NCI-H1436 (cell line): ENCODE measurements around the gene MRPL28.
"Not testable (repeated sequence)": the region's sequence is repeated elsewhere in the genome, so short reads cannot be mapped to it uniquely, and the experiment has no call there.

Experiments
- DNase-seq: peaks from one replicate; lab custom pipeline; 2025; lab: John Stamatoyannopoulos, UW

MRPL28 gene

DNA sequence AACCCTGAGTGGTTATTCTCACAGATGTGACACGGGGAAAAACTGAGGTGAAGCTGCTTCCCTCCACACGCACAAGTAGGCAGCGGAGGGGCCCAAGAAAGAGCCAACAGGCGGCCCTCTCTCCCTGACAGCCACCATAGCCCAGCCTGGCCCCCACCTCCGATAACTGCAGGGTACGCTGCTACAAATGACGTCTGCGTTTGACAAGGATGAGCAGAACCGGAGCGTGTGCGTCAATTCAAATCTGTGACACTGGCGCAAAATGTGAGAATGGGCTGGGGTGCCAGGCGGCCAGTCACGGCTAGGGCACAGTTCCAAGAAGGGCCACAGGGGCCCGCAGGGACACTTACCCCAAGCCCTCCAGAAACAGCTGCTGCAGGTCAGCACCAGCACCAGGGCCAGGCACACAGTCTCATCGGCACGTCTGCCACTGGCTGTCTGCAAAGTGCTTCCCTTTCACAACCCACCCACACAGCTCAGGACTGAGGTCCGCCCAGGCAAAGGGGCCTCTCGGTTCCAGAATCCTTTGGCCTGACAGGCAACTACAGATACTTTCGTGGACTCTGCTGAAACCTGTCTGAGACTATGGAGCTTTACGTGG, 32.3 kb downstream of the MRPL28 start:
- DNase-seq = no peak

DNA sequence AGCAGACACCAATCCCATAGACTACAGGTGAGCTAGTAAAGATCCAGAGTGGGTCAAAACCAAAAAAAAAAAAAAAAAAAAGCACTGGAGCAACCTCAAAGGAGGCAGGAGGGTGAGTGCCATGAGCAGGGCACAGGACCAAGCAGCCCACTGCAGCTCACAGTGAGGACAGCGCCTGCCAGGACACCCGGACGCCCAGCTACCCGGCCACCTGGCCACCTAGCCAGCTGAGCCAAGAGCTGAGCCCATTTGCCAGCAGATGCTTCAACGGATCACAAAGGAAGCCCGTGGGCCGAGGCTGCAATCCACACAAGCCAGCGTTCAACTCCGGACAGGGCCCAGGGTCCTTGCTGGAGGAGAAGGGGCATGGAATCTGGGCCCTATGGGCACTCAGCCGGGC, 32.9 kb downstream of the MRPL28 start:
- DNase-seq = no peak

DNA sequence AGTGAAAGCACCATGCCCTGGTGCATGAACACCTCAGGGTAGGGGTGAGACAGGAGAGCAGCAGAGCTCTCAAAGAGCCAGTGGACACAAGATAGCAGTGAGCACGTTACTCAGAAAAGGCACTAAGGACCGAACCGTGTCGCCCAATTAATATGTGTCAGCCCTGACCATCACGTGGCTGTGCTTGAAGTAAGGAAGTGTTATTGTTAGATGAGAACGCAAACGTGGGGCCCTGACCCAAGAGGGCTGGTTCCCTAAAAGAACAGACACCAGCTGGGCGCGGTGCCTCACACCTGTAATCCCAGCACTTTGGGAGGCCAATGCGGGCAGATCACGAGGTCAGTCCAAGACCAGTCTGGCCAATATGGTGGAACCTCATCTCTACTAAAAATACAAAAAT, 34.1 kb downstream of the MRPL28 start:
- no peak for DNase-seq

DNA sequence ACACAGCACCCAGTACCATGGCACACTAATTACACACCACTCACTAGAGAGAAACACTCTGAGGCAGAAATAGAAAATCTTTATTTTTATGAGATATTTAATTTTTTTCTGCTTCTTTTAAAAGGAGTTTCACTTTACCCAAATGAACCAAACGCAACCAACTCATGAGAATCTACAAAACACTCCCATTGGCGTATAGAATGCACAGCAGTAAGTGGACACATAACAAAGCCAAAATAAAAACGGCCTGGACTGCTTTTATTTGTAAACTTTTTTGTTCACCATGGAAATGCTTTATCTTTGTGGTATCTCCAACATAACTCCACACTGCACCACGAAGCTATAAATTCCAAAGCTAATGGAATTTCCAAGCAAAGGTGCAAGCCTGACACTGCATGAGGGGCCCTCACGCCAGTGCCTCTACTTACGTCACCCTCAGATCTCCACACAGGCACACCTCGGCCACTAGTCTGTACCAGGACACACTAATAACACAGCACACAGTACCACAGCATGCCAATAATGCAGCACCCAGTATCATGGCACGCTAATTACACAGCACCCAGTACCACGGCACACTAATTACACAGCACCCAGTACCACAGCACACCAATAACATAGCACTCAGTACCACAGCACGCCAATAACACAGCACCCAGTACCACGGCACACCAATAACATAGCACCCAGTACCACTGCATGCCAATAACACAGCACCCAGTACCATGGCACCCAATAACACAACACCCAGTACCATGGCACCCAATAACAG, 35.3 kb downstream of the MRPL28 start:
- not testable (repeated sequence) for DNase-seq

DNA sequence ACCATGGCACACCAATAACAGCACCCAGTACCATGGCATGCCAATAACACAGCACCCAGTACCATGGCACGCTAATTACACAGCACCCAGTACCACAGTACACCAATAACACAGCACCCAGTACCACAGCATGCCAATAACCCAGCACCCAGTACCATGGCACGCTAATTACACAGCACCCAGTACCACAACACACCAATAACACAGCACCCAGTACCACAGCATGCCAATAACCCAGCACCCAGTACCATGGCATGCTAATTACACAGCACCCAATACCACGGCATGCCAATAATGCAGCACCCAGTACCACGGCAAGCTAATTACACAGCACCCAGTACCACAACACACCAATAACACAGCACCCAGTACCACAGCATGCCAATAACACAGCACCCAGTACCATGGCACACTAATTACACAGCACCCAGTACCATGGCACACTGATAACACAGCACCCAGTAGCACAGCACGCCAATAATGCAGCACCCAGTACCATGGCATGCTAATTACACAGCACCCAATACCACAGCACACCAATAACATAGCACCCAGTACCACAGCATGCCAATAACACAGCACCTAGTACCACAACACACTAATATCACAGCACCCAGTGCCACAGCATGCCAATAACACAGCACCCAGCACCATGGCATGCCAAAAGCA, 36.0 kb downstream of the MRPL28 start:
- DNase-seq = not testable (repeated sequence)

DNA sequence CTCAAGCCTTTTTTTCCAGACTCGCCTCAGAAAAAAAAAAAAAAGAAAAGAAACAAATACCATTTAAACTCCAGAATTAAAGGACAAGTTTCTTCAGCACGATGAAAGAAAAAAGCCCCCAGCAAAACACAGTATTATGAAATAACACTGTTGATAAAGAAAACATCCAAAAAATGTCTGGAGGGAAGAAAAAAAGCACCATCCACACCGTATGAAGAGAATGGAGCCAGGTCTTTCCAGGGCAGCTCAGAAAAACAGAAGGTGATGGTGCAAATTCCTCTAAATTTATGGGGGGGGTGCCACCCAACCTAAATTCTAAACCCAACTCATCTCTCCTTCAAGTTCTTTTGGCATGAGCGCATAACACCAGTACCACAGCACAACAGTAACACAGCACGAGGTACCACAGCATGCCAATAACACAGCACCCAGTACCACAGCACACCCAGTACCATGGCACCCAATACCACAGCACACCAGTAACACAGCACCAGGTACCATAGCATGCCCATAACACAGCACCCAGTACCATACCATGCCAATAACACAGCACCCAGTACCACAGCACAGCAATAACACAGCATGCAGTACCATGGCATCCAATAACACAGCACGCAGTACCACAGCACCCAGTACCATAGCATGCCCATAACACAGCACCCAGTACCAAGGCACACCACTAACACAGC, 36.8 kb downstream of the MRPL28 start:
- no peak for DNase-seq

DNA sequence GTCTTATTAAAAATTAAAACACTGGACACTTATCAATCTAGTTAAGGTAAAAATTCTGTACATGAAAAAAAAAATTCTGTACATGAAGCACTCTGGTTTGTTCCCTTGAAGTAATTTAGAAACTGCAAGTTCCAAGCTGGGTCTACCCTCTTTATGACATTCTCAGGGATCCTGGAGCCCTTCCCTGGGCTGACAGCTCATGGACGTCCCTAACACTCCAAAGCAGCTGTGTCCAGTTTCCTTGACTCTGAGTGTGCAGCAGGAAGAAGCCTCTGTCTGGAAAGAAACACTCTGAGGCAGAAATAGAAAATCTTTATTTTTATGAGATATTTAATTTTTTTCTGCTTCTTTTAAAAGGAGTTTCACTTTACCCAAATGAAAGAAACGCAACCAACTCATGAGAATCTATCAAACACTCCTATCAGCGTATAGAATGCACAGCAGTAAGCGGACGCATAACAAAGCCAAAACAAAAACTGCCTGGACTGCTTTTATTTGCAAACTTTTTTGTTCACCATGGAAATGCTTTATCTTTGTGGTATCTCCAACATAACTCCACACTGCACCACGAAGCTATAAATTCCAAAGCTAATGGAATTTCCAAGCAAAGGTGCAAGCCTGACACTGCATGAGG, 39.0 kb downstream of the MRPL28 start:
- not testable (repeated sequence) for DNase-seq

DNA sequence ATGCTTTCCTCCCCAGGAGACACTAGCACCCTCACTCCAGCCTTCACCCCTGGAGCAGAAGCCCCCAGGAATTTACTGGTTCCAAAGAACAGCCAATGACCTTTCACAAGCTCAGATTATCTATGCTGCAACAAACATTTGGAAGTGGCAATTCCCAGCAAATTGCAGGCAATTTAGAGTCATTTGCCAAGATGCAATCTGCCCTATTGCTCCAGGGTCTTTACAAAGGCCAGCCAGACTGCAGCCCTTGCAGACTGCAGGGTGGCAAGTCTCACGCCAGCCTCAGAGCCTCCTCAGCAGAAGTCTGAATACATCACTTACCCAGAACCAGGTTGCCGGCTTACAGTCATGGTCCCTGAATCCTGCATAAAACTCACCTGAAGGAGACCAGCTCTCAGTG, 39.6 kb downstream of the MRPL28 start:
- DNase-seq = no peak

DNA sequence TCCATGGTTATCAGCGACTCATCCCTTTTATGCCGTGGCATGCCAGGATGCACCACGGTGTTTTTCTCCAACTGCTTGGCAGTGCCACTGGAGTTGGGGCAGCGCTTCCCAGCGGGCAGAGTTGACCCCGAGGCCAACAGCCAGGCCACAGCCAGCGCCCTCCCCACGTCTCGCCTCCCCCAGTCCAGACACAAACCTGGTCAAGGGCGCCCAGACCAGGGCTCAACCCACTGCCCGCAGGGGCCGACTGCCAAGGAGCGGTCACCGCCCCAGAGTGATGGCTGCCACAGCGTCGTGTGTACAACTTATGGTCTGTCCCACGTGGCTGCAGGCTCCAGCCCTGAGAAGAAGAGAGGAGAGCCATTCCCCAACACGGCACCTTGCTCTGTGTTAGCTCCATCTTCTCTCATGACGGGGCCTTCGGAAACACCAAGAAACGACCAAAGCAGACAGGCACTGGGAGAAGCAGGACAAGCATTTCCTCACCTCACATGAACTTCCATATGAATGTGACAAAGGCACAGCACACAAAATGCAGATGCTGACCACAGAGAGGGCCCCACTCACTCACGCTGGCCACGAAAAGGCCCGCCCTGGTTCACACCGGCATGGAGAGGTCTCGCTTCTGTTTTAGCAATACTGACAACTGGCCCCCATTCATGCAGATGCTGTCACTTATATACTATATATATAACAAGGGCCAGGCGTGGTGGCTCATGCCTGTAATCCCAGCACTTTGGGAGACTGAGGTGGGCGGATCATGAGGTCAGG, 44.8 kb downstream of the MRPL28 start:
- DNase-seq = no peak

DNA sequence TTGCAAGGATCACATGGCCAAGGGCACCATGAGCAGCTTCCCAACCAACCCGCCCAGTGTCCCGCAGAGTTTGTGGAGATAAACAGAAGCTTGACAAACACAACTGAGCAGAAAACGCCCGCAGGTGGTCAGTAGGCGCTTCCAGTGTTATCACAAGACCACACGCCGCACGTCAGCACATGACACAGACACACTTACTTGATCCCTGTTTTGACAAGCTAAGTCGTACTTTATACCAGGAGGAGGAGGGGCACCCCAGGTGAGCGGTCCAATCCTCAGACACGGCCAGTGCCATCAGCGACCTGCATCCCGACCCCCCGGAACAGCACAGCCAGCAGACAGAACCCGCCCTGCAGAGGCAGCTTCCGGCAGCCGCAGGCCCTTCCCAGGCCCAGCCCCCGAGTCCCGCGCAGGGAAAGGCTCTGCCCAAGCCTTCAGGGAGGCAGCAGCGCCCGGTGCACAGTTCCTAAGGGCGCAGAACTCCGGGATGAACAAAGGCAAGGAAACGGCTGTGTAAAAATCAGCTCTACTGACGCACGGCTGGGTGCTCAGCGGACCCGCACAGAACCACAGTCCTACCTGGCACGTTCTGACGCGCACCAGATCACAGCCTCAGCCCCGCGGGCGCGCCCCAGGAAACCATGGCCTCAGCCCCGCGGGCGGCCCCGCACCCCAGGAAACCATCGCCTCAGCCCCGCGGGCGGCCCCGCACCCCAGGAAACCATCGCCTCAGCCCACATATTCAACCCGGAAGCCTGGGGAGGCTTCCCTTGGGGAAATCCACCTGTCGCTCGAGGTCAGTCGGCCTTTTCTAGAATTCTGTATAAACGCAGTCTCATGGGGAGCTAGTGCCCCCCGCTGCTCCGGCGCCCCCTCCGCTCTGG, 45.6 kb downstream of the MRPL28 start:
- DNase-seq = no peak

DNA sequence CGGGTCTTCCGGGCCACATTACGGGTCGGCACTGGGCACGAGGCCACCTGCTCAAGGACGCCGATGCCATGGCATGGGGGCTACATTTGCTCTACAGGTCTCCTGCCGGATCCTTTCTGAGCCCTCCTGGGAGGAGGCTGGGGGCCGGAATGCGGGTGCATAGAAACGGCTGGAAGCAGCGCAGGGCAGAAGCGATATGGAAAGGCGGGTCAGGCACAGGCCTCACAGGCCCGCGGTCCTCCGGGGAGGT, 46.2 kb downstream of the MRPL28 start:
- DNase-seq = no peak

DNA sequence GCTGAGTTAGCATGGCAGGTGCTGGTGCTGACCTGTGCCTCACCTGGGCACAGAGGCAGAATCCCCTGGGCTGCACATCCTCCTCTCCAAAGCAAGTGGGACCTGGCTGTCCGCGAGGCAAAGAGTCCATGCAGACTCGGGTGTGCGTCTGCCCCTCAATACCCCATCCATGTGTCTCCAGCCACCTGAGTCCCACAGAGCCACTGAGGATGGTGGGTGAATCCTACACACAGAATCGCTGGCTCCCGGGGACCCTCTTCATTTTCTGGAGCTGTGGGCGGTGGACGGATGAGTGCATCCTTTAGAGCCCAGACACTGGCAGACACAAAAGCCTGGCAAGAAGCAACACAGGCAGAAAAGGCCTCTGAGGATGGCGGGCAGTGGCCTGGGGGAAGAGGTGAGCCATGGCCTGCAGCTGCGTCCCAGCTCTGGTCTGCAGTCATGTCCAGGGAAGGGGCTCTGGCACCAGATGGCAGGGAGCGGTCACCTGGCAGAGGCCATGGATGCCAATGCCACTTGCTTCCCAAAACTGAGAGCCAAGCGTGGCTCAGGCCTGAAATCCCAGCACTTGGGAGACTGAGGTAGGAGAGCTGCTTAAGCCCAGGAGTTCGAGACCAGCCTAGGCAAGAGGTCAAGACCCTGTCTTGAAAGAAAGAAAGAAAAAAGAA, 47.7 kb downstream of the MRPL28 start:
- DNase-seq = no peak

DNA sequence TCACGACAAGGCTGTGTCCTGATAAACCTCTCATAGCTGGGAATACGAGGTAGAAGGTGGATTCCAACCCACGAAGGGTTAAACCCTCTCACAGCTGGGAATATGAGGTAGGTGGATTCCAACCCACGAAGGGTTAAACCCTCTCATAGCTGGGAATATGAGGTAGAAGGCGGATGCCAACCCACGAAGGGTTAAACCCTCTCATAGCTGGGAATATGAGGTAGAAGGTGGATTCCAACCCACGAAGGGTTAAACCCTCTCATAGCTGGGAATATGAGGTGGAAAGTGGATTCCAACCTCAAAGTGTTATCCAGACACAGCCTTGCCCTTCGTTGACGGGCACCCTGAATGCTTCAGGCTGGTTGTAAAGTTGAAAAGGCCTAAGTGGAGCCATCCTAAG, 48.8 kb downstream of the MRPL28 start:
- DNase-seq = no peak

DNA sequence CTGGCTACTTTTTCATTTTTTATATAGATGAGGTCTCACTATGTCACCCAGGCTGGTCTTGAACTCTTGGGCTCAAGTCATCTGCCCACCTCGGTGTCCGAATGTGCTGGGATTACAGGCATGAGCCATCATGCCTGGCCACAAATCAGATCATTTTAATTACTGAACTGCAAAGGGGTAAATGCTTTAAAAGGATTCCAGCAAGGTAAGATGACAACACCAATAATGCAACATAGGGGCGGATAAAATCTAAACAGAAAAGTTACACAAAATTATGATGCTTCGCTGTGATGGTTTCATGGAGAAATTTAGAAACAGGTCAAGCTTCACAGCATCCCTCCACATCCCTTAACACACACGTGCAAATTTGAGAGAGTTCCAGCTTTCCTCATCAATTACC, 50.1 kb downstream of the MRPL28 start:
- no peak for DNase-seq

DNA sequence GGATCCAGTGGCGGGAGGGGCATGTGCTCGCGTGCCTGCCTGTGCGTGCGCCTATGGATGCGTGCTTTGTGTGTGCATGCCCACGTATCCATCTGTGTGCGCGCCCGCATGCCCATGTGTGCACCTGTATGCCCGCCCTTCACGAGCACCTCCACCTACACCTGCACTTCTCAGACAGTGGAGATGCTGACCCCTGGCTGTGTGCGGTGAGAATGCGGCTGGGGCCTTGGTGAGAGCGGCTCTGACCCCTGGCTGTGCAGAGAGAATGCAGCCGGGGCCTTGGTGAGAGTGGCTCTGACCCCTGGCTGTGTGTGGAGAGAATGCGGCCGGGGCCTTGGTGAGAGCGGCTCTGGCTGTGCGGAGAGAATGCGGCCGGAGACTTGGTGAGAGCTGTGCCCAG, 51.7 kb downstream of the MRPL28 start:
- DNase-seq = no peak

DNA sequence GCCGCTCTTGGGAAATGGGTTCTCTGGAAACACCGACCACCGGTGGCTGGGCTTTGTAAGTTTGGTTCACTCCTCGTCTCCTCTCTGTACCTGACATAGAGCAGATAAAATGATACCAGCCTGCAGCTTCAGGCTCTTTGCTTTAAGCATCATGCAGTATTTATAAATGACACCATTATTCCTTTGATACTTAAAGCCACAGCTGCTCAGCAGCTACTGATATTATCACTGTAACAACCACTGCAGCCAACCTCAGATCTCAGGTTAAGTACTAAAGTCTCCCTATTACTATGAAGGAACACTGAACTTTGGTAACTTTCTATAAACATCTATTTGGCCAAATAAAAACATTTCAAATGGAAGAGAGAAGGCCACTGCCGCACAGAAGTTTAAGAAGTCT, 52.8 kb downstream of the MRPL28 start:
- no peak for DNase-seq
